HTERT RPE-1 (cell line): ENCODE measurements around the gene NMNAT2.
"Not testable (repeated sequence)": the region's sequence is repeated elsewhere in the genome, so short reads cannot be mapped to it uniquely, and the experiment has no call there.

Source experiments
- in situ Hi-C: fragments of 300-500 bp; cut with MboI; formaldehyde crosslinking; loops from 4 replicates; pipeline ENCODE4 v1.14.3; 2020; ENCODE audit warnings: low sequenced_read_pairs

NMNAT2 gene

GRCh38 chr1:183291216-183291762 is 126.9 kb downstream of the NMNAT2 start:
- in situ Hi-C loops = no loop called here

DNA sequence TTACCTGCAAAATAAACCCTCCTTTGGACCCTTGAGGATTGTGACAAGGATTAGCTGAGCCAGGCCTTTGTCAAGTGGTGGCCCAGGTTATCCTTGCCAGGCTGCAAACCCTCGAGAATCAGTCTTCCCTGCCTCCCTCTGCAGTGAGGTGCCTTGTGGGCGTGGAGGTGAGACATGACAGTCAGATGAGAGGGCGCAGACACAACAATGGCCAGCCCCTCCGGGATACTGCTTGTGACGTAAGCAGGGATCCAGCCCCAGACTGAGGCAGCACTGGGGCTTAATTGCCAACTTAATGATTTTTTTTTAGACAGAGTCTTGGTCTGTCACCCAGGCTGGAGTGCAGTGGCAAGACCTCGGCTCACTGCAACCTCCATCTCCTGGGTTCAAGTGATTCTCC is 127.6 kb downstream of the NMNAT2 start:
- in situ Hi-C loops = no loop called here

- in situ Hi-C loops = no loop called here
Observed at GRCh38 chr1:183289051-183289496, 129.1 kb downstream of the NMNAT2 start.

GRCh38 chr1:183288583-183288982 is 129.6 kb downstream of the NMNAT2 start:
- in situ Hi-C loops = no loop called here

DNA sequence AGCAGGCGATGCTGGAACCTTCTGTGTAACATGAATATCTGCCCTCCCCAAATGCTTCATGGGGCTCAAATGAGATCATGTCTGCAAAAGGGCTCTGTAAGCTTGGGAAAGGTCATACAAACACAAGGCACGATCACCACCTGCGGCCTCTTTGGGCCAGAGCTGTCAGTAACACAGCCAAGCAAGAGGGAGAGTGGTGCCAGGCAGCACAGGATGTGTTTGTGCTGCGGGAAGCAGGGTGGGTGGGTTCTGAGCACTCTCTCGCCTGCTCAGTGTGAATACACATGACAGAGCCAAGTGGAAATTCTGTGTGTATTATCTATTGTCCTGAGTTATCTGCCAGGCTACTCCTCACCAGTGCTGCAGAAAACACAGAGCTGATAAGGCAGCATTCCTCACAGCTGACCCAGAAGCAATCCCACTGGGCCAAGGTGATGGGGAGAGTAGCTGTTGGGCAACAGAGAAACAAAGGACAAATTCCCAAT is 130.9 kb downstream of the NMNAT2 start:
- in situ Hi-C loops = no loop called here

DNA sequence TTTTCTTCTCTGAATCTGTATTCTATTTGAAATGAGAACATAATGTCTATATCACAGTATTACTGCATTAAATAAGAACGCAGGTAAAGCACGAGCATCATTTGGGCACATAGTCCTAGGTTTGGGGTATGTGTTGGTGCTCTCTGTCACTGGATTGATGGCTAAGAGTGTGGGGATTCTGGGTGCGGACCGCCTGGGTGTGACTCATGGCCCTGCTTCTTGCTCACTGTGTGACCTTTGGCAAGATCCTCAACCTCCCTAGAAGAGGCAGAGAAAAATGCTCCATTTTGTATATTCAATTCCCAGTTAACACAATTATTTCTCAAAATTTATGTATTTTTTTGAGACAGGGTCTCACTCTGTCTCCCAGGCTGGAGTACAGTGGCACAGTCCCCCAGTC is 132.4 kb downstream of the NMNAT2 start:
- in situ Hi-C loops = no loop called here

DNA sequence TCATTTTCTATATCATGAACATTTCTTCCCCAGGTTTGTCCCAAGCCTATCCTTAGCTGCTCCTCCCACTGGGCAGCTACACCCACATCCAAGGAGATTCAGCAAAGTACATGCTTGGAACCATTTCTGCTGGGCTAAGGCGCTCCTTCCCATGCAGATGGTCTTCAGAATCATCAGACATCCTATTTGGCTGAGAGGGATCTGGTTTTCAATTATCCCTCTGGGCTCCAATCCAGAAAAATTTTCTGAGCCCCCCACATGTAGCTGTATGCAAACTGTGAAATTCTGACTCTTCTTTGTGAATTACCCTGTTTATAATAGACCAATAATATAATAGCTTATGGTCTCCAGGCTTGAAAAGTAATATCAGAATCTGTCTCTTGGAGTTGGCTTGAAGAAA is 132.9 kb downstream of the NMNAT2 start:
- in situ Hi-C loops = no loop called here

DNA sequence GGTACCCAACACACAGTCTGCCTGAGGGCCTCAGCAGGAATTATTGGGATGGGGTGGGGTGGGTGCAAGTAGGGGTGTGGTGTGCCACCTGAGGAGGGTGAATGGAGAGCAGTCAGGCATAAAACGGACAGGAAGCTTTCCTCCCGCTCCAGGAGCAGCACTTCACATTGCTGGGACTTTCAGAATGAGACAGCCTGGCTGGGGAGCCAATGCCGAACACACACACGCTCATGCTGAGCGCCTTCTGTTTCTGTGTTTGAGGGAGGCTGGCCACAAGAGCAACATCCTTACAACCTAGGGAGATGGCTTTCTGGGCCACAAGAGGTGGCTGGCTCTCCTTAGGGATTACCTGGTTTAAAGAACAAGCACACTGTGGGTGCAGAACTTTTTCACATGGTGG is 134.1 kb downstream of the NMNAT2 start:
- in situ Hi-C loops = no loop called here

GRCh38 chr1:183283286-183283685 is 134.9 kb downstream of the NMNAT2 start:
- in situ Hi-C loops = no loop called here

- in situ Hi-C loops = no loop called here
Observed at GRCh38 chr1:183282101-183282855, 135.9 kb downstream of the NMNAT2 start.

DNA sequence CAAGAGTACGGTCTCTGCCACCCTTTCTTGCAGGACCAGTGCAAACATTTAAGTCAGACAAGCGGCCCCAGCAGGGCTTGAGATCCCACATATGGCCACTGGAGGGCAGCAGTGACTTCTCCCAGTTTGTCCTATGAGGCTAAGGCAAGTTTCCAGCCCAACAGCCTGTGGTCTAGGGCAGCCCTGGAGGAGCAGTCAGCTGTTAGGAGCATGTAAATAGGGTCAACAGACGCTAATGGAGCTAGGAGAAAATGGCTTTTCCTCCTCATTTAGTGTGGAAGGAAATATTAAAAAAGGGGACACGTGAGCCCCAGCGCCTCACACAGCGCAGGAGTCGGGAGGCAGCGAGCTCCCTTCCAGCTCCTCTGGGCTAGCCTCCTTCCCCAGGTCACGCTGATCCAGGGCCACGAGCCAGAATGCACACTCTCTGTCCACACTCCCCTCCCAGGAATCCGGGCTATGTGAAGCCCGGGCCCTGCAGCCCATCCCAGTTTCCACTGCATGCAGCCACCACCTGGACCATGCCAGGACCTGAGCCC is 136.6 kb downstream of the NMNAT2 start:
- in situ Hi-C loops = no loop called here

DNA sequence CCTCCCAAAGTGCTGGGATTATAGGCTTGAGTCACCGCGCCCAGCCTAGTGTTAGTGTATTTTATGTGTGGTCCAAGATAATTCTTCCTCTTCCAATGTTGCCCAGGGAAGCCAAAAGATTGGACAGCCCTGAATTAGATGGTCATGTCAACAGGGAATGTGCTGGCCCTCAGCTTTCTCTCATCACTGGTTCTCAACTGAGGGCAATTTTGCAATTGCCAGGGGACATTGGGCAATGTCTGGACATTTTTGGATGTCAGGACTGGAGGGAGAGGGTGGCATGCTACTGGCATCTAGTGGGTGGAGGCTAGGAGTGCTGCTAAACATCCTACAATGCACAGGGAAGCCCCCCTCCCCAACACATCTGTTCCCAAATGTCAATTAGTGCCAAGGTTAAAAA is 137.1 kb downstream of the NMNAT2 start:
- in situ Hi-C loops = no loop called here

DNA sequence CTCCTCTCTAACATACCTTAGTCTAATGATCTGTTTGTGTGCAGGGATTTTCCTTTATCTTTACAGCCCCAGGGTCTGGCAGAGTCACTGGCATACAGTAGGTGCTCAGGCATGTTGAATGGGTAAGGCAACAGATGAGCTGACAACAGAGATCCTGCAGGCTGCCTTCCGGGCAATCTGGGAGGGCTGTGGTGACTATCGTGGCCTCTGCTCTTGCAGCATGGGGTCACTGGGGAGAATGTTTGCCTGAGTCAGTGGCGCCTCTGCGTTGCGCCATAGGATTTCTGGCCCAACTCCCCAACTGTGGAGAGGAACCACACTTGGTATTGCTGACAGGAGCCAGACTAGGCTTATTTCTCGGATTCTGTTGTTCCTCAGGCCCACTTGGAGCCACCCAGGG is 138.3 kb downstream of the NMNAT2 start:
- in situ Hi-C loops = no loop called here

DNA sequence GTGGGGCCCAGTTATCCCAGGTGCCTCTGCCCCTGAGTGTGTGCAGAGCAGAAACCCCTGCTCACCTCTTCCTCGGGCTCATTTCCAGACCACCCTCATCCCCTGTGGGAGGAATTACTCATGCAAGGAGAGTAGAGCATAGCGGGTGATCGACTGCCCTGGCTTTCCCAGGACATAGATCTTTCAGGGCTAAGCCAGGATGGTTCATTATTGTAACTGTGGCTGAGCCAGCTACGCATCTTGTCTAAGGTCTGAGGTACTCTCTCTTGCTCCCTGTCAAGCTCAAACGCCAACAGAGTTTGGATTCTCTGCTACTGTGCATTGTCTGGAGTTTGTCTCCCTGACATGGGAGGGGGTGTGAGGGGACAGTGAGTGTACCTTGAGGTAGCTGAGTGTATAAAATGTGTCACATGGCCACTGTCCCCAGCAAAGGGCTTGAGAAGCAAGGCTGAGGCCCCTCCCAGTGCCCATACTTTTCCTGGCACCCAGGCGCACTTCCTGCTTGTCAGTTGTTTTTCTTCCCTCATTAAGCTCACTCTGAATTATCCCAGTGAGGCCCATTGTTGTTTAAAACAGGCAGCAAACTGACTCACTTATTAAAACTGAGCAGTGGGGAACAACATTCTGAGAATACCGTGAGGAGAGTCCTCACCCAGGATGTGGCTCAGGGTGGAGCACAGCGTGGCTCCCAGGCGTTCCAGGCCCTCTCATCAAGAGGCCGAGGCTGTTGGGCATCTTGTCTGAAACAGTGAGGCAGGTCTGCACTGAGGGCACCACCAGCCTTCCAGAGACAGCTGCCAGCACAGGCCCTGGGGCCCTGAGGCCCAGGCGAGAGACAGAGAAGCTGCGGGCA is 139.2 kb downstream of the NMNAT2 start:
- in situ Hi-C loops = no loop called here

DNA sequence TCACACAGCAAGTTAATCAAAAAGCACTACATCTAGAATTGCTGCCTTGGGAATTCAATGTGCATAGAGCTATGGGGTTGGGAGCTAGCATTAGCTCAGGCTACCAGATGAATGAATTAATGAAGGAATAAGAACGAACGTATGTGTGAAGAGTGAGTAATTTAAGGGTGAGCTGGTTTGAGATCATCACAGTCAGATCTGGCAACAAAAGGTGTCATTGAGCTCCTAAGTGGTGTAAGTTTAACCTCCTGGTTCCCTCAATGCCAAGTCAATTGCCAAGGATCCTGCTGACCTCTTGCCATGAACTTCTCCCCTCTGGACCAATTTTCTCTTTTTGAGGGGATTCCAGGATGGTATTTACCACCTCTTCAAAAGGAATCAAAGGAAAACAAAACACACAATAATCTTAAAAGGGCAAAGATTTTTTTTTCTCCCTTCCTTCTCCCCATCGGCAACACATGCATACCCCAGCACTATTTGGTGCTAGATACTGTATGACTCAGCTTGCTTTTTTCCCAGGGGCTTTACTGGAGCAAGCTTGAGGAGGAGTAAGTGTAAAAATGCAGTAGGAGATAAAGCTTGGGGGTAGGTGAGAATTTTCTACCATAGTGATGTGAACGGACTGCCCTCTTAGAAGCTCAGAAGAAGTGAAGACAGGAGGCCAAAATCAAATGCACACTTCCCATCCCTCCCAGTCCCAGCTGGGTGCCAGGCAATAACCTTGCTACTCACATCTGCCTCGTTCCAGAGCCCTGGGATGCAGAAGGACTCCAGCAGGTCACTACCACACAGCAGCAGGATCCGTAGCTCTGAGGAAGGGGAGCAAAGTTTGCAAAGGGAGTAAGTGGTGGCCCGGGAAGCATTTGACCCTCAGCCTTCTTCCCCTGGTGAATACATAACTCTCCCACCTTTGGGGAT is 140.1 kb downstream of the NMNAT2 start:
- in situ Hi-C loops = no loop called here

GRCh38 chr1:183276386-183277080 is 141.6 kb downstream of the NMNAT2 start:
- in situ Hi-C loops = no loop called here

GRCh38 chr1:183275322-183275721 is 142.9 kb downstream of the NMNAT2 start:
- in situ Hi-C loops = no loop called here

DNA sequence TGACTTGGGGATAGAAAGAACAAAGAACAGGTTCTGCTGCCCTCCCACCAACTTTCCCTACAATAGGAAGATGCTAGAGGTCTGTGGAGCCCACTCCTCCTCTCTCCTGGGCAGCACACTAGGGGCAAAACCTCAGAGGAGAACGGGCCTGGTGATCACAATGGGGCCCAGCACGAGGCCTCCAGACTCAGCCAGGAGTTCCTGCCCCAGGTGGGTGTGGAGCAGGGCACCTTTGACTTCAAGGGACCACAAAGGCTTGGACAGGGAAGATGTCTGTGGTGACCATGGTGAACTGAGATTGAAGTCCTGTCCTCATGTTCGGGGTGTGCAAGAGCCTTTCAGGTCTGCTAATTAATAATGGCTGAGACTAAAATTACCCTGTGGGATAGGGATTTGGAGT is 143.3 kb downstream of the NMNAT2 start:
- in situ Hi-C loops = no loop called here

DNA sequence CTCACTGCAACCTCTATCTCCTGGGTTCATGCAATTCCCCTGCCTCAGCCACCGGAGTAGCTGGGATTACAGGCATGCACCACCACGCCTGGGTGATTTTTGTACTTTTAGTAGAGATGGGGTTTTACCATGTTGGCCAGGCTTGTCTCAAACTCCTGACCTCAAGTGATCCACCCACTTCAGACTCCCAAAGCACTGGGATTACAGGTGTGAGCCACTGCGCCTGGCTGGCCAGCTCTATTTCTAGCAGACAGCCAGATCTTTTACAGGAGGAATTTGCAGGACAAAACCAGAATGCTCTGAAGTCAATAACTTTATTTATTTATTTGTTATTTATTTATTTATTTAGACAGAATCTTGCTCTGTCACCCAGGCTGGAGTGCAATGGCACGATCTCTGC is 144.2 kb downstream of the NMNAT2 start:
- in situ Hi-C loops = not testable (repeated sequence)

DNA sequence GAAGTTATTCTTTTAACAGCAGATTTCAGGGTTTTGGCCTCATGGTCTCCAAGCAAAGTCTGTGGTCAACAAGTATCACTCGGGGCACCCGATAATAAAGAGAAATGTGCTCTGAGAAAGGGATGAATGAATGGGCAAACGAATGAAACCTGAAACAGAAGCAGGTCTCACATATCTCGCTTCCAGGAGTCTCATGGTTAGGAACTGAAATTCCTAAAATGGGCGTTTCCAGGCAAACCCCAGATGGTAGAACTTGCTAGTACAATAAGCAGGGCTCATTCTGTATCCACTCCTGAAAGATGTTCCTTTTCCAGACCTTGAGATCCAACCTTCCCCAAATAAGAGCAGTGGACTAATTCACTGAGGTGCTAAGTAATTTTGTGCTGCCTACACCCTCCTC is 144.9 kb downstream of the NMNAT2 start:
- in situ Hi-C loops = no loop called here
